Stimulated activated CD4-positive, alpha-beta T cell treated with anti-CD3 and anti-CD28 coated beads, Interleukin-1b, Interleukin-23, amount 100 ng/mL, for 1 hour (primary cell): ENCODE data around the gene GFRA1.

Experiments
- DNase-seq, 2 donors: peaks; one replicate each; pipeline ENCODE4 v3.0.0-alpha.2; 2020; ENCODE audit warnings: low read depth in 2 of 2

GFRA1 gene

GRCh38 chr10:116270771-116271592, 2.0 kb downstream of the GFRA1 start:
- DNase-seq: no peak

- no peak for DNase-seq
These were observed 2.8 kb downstream of the GFRA1 start for GRCh38 chr10:116270126-116270770.

GRCh38 chr10:116269619-116270018, 3.4 kb downstream of the GFRA1 start:
- no peak for DNase-seq

DNA sequence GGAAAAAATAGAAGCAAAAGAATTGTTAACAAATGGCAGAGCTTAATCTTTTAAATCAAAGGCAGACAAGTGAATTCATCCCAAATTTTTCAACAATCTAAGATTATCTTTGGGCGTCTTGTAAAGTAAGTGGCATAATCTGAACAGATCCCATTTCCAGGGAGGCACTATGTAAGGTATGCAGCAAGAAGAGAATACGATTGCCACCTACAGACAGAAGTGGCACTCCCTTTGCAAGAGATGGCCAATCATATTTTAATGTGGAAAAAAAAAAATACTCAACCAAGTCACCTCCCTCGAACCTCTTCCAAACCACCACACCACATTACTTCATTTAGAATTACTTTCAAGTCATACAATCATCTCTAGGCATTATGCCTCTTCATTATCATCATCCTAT, 4.0 kb downstream of the GFRA1 start:
- DNase-seq: no peak

GRCh38 chr10:116265686-116266085, 7.3 kb downstream of the GFRA1 start:
- DNase-seq: no peak

GRCh38 chr10:116263870-116264655, 8.9 kb downstream of the GFRA1 start:
- DNase-seq: no peak

DNA sequence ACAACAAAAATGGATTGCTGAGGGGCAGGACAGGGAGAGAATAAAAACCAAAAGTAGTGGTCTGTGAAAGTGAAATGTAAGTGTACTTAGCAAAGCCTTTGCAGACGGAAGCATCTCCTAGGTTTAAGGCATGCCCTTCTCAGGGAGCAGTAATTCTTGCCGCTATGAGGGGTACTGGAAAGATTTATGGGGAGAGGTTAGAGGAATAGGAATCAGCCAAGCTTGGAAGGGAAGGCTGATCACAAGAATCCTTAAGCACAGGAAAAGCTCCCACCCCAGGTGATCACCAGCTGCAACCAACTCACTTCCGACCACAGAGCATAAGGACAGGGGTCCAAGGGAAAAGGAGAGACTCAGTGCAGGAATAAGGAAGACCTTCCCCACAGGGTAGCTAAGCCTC, 10.3 kb downstream of the GFRA1 start:
- DNase-seq: no peak

- DNase-seq: no peak
These were observed 12.4 kb downstream of the GFRA1 start for GRCh38 chr10:116260599-116260998.

DNA sequence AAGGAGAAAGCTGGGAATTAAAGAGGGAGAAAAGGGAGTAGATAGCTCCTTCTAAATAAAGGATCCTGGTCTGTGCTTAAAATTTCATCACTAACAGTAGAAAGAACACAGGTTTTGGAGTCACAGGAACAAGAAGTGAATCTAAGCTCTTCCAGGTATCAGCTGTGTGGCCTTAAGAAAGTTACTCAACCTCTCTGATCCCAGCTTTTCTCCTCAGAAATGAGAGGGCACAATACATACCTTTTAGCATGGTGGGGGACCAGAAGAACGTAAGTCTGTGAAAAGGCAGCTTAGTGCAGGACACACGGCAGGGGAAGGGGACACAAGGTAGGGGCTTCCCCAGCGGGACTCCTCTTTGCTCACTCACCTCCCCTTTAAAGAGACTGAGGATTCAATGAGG, 13.4 kb downstream of the GFRA1 start:
- no peak for DNase-seq

DNA sequence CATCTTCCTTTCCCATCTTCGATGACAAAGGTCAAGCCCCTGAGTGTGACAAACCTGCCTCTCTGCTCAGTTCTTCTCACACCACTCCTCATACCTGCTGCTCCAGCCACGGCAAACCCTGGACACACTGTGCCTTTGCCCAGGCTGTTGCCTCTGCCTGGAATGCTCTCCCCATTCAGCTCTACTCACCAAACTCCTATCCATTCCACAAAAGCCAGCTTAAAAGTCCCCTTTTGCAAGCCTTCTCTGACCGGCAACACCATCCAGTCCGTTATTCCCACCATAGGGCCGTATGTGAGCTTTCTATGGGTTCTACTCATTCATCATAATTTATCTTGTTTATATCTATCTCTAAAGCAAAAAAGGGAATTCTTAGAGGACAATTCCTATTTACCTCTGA, 15.2 kb downstream of the GFRA1 start:
- no peak for DNase-seq

- no peak for DNase-seq
These were observed 16.2 kb downstream of the GFRA1 start for GRCh38 chr10:116256752-116257259.

DNA sequence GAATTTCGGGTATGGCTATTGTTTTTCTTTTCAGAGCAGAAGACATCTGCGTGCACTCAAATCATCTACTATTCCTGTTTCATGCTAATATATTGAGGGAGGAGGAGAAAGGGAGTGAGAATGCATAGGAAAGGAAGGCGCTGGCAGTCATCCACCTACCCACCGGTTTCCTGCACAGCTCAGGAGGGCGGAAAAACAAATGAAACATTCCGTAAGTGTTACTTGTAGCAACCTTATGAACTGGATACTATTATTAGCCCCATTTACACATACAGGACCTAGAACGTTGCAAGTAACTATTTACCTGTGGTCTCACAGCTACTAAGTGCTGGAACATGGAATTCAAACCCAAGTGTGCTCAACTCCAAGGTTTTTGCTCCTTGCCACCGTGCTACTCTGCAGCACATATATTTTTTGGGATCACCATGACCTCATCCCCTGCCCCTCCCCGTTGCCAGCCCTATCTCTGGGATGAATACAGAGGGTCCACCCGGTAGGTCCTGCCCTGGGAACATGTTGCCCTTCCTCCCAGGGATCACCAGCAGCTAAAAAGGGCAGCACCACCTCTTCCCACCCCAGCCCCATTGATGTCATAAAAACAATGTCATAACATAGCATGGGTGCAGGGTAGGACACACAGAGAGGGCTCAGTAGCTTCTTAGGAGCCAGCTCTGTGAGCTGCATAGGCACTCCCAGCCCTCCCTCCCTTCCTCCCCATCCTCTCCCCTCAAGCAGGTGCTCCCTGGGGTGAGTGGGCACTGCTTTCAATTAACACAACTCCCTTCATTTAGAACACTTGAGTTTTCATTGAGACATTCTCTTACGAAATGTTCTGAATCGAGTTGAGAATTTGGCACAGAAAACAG, 16.9 kb downstream of the GFRA1 start:
- no peak for DNase-seq

GRCh38 chr10:116254422-116255155, 18.4 kb downstream of the GFRA1 start:
- no peak for DNase-seq

DNA sequence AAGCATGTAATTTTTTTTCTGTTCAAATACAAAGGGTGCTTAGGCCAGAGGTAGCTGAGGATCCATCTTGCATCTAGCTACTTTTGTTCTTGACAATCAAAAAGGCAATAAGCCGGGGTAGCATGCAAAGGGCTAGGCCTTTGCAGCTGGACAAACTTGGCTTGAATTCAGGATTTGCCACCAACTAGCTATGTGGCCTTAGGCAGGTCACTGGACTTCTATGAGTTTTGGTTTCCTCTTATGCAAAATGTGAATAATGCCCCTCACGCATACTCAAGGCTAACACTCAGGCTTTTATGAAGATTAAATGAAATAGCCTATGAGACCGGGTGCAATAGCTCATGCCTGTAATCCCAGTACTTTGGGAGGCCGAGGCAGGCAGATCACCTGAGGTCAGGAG, 19.3 kb downstream of the GFRA1 start:
- DNase-seq: no peak

DNA sequence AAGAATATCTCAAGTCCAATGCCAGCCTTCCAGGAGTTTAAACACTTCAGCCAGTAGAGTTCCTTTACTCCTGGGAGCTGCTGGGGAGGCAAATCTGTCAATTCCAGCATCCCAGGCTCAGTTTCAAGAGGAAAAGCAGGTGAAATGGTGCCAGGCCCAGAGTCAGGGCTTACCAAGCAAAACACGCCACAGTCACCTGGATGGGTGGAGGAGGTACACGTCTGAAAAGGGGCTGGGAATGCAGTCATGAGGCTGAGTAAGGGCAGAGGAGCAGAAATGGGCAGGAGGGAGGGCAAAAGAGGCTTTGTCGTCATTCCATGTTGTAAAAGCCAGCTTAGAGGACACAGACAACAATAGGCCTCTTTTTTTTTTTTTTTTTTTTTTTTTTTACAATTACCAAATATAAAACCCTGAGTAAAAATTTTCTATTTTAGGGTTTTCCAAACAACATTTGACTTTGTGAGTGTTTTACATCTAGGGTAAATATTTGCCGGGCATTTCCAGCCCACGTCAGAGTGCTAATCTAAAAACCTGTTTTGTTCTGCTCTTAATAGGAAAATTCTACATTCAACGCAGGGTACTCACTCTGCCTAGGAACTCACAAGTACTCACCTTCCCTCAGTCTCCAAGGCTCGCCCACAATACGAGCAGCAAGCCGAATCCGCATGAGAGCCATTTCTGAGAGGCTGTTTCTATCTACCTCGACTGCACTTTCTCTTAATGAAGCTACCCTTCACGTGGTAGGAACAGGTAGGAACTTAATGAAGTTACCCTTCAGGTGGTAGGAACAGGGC, 21.2 kb downstream of the GFRA1 start:
- DNase-seq: no peak

DNA sequence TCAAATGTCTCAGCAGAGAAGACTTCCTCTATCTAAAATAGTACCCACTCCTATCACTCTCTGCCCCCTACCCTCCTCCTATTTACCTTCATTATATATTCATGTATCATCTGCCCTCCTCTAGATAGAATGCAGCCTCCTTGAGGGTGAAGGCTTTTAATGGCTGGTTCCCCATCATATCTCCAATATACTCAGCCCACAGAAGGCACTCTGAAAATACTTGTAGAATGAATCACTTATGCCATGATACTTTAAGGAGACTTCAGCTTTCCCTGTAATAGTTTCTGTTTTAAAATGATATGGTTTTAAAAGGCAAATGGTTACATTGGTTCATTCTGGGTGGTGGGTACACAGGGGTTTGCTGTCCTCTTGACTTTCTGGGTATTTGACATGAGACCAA, 25.3 kb downstream of the GFRA1 start:
- no peak for DNase-seq

- no peak for DNase-seq
These were observed 26.7 kb downstream of the GFRA1 start for GRCh38 chr10:116246263-116246662.

- DNase-seq: no peak
These were observed 27.9 kb downstream of the GFRA1 start for GRCh38 chr10:116245156-116245555.

- DNase-seq: no peak
These were observed 31.2 kb downstream of the GFRA1 start for GRCh38 chr10:116241642-116242410.
